ENCODE results near the gene LINGO4.

LINGO4 gene, protein sequence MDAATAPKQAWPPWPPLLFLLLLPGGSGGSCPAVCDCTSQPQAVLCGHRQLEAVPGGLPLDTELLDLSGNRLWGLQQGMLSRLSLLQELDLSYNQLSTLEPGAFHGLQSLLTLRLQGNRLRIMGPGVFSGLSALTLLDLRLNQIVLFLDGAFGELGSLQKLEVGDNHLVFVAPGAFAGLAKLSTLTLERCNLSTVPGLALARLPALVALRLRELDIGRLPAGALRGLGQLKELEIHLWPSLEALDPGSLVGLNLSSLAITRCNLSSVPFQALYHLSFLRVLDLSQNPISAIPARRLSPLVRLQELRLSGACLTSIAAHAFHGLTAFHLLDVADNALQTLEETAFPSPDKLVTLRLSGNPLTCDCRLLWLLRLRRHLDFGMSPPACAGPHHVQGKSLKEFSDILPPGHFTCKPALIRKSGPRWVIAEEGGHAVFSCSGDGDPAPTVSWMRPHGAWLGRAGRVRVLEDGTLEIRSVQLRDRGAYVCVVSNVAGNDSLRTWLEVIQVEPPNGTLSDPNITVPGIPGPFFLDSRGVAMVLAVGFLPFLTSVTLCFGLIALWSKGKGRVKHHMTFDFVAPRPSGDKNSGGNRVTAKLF

GRCh38 chr1:151805066-151805820 lies at the start of gene LINGO4:
Gene LINGO4, minus strand, starts transcription at chr1:151805419. Its CDS starts 2,715 bp downstream, at chr1:151802704.
- no peak for DNase-seq (ENCODE audit: low read depth)
- no peak within 1 kb of the TSS for H3K4me3 ChIP-seq (ENCODE audit: low read length)
- TF ChIP-seq CTCF (conservative IDR thresholded peaks at IDR 0.05; ENCODE audit: low read depth, low read length) = no peak

DNA sequence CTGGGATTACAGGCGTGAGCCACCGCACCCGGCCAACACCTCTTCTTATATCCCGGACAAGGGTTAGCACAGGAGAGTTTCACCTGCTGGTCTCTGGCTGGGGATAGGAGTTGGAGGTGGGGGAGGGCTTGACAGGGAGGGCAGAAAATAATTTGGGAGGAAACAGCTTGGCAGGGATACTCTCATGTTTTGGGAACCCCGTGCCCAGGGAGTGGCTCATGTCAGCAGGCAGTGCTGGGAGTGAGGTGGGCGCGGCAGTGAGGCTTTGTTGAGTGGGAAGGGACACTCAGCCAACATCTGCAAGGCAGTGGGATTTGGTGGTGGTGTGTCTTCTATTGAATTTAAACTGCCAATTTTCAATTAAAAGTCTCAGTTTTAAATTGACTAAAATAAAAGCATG lies 49.4 kb upstream of the LINGO4 start:
- no peak for DNase-seq (ENCODE audit: low read depth)
- H3K4me3 ChIP-seq (ENCODE audit: low read length) = no peak overlapping the region
- TF ChIP-seq CTCF (conservative IDR thresholded peaks at IDR 0.05; ENCODE audit: low read depth, low read length) = no peak

GRCh38 chr1:151853411-151853943 lies 48.3 kb upstream of the LINGO4 start, which contains the start of gene THEM5:
Gene THEM5, minus strand, starts transcription at chr1:151853712. Its CDS starts 147 bp downstream, at chr1:151853565.
- DNase-seq (ENCODE audit: low read depth) = no peak
- TF ChIP-seq CTCF (conservative IDR thresholded peaks at IDR 0.05; ENCODE audit: low read depth, low read length) = no peak
- H3K4me3 ChIP-seq (ENCODE audit: low read length) = no peak within 1 kb of the TSS

- DNase-seq (ENCODE audit: low read depth) = no peak
- H3K4me3 ChIP-seq (ENCODE audit: low read length) = no peak overlapping the region
- no peak for TF ChIP-seq CTCF (conservative IDR thresholded peaks at IDR 0.05; ENCODE audit: low read depth, low read length)
Measured at GRCh38 chr1:151852733-151853132, 47.5 kb upstream of the LINGO4 start.

GRCh38 chr1:151851886-151852285 lies 46.7 kb upstream of the LINGO4 start:
- no peak overlapping the region for H3K4me3 ChIP-seq (ENCODE audit: low read length)
- no peak for TF ChIP-seq CTCF (conservative IDR thresholded peaks at IDR 0.05; ENCODE audit: low read depth, low read length)
- no peak for DNase-seq (ENCODE audit: low read depth)

DNA sequence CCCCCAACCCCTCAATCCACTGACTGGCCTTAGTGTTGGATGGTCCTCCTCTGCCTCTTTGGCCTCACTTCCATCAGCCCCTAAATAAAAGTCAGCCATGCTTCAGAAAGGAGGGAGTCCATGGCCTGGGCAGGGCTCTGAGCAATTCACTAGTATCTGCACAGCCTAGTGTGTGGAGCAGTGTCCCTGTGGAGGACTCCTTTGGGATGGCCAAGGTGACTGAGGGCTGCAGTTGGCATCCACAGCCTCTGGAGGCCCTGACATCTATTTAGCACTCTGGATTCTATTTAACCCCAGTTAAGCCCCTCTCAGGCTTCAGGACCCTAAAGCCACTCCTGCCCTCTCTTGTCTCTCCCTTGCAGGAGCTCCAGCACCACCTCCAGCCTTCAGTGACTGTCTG lies 44.7 kb upstream of the LINGO4 start:
- DNase-seq (ENCODE audit: low read depth) = no peak
- no peak for TF ChIP-seq CTCF (conservative IDR thresholded peaks at IDR 0.05; ENCODE audit: low read depth, low read length)
- no peak overlapping the region for H3K4me3 ChIP-seq (ENCODE audit: low read length)
